Fibroblast of peridontal ligament (primary cell): ENCODE measurements around the gene CHCHD6.

Experiments used
- DNase-seq: peaks from one replicate; pipeline ENCODE4 v3.0.0-alpha.2; 2010; ENCODE audit errors: extremely low read depth

The CHCHD6 gene

DNA sequence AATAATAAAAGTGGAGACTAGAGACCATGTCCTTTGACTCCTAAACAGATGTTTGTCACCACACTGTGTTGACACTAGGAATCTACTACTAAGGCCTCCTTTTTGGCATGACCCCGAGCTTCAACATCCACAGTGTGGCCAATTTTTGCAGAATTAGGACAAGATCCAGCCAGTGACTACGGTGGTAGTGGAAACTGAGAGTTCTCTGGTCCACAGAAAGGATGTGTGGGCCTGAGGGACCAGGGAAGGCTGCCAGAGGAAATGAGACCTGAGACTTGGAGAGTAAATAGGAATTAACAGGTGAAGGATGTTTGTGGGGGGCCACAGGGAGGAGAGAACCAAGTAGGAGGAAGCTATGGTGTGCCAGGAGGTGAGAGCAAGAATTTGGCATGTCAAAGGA lies 122.7 kb downstream of the CHCHD6 start:
- DNase-seq = no peak

DNA sequence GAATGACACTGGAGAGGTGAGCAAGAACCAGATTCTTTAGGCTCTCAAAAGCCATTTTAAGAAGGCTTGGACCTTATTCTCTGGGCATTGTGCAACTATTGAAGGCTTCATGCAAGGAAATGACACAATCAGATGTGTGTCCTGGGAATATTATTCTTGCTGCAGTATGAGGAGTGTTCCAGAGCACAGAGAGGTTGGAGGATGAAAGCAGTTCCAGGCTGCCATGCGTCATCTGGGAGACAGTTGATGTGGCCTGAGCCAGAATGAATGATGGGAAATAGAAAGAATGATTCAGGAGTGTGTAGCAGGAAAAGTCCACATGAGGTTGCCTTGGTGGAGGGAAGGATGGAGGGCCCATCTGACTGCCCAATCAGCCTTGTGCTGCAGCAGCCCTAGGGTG lies 123.1 kb downstream of the CHCHD6 start:
- peak; percentile 56 for DNase-seq

DNA sequence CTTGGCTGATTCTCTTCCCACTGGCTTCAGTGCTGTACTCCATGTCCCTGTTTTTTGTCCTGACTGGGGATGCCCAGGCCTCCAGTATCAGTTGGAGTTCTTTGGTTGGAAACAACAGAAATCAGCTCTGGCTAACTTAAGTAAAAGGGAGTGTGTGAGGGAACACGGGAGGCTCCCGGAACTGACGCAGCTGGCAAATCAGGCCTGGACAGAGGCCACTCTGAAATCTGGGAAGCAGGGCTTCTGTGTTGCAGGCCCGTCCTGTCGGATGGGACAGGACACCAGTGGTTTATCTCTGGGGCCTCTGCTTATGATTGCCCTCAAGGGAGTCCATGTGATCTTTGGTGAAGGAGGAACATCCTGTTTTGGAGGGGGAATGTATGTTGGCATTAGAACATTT lies 124.3 kb downstream of the CHCHD6 start:
- no peak for DNase-seq

DNA sequence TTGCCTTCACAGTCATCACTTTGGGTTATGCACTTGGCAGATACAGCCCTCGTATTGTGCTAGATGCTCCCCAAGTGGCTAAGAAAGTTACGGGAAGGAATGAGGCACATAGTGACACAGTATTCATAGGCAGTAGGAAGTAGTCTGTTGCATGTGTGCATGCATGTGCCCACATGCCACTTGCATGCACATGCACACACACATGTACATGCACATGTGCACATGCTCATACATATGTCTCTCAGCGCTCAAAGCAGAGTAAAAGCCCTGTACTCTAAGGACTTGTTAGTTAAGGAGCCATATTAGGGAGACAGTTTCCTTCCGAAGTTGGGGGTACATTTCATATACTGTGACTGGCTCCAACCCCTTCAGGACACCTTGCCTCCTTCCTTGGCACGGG lies 128.9 kb downstream of the CHCHD6 start:
- no peak for DNase-seq

DNA sequence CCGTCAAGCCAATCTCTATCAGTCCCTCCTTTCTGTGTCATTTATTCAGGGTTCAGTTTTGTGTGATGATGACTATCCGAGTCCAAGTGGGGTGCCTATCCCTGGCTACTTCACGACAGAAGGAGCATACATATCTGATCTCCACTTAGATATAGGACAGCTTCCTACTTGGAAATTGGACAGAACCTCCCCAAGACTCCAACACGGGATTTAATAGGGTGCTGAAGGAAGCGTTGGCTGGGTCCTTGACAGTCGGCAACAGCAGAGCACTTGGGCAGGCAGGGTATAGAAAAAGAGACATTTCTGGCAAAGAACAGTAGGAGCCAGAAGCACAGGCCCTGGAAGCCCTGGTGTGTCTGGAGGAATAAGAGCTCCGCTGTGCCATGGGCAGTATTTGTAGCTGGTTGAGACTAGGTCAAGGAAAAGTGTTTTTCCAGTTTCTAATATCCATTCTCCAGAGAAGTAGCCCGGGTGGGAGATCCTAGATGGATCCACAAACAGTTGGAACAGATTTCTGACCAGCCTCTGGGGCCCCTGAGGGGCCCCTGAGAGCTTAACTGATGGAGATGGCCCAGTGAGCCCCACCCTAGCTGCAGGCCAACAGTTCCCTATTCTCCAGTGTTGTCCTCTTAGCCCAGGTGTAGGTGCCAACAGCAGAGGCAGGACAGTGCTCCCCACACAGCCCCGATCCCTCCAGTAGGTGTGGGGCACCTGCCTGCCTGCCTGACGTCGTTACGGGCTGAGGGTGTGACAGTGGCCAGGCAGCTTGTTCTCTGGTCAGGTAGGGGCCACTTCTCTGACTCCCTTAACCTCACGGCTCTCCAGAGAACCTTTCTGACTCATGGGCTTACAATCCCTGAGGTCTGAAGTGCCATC lies 130.8 kb downstream of the CHCHD6 start:
- no peak for DNase-seq

DNA sequence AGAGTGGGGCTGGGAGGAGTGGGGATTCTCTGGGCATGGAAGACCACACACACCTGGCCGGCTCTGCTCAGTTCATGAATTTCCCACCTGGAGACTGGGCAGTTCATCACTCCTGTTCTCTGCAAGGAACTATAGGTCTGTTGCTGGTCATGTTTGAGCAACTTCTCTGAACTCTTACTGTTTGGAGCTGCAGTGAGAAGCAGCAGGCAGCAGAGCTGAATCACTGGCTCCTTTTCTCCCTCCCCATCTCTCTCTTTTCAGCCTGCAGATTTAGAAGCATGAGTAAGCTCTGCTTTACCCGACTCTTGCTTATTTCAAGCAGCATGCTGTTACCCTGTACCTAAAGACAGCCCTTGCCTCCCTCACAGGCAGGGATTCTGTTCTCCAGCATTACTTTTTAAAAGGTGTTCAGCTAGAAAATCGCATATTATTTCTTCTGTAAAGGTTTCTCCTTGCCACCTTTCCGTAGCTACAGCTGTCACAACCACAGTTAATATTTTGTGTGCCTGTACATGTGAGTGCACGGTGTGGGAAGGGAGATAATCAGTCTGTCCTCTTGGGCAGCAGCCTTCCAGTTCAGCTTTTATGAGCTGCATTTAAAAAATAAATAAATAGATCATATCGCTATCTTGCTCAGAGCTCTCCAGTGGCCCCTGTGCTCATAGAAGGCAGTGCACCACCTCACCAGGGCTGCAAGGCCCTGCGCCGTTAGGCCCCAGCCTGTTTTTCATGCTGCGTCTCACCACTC lies 131.6 kb downstream of the CHCHD6 start:
- peak; percentile 68 for DNase-seq

DNA sequence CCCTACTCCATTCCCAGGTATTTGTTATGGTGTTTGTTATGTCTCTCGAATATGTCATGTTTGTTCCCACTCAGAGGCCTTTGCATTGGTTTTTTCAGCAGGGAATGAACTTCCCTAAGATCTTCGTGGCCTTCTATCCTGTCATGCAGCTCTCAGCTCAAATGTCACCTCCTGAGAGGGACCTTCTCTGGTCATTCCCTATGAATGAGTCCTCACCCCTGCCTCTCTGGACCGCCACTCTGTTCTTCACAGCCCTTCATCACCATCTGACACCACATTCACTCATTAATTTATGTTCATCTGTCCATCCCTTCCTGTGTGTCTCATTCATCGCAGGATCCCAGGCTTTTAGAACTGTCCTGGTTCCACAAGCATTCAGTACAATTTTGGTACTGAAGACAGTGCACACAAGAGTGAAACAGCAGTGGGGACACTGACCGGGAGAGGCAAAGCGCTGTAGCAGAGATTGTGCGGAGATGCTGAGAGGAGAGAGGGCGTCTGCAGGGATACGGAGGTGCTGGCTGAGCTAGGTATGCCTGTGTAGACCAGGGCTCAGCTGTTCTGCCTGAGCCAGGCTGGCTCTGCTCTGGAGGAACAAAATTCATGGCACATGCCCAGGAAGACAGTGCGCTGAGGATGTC lies 132.3 kb downstream of the CHCHD6 start:
- no peak for DNase-seq

DNA sequence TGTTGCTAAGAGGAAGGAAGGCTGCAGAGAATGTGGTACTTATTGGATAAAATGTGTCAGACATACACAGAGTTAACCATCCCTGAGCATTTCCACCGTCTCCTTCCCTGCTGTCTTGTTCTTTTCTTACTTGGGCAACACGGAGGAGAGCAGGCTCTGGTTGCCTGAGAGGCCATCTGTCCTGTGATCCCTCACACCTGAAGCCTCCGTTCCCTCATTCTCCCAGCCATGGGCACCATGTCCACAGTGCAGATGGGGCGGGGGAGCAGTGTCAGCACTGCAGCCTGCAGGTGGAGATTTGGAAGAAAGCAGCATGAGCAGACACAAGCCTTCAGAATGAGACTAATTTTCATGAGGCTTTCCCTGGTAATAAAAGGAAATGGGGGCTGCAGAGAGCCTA lies 133.7 kb downstream of the CHCHD6 start:
- no peak for DNase-seq

DNA sequence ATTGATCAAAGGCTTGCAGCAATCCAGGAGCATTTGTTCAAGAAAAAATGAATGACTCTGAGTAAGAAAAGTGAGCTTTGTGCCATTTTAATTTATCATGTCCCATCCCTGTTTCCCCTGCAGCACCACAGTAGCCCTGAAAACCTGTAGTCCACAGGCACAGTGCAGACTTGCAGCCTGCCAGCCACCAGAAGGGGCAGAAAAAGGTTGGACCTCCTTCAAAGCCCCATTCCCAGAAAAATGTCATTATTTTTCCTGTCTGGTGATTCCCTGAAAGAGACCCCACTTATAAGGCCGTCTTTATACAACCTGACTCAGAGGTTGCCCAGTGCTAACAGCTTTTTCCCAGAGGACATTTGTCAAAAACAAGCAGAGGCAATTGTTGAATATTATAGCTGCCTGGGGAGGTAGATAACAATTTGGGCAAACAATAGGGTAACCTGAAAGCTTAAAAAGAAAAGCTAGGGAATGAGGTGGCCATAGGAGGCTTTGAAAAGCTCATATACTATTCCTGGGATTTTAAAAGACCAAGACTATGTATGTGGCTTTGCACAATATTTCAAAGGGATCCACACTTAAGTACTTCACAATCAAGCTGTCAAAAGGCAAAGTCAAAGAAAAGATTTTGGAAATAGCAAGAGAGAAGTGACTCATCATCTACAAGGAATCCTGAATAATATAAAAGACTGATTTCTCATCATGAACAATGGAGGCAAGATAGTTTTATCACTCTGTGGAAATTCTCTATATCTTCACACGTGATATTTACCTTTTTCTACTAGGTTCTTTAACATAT lies 142.1 kb downstream of the CHCHD6 start:
- DNase-seq = peak; percentile 42

DNA sequence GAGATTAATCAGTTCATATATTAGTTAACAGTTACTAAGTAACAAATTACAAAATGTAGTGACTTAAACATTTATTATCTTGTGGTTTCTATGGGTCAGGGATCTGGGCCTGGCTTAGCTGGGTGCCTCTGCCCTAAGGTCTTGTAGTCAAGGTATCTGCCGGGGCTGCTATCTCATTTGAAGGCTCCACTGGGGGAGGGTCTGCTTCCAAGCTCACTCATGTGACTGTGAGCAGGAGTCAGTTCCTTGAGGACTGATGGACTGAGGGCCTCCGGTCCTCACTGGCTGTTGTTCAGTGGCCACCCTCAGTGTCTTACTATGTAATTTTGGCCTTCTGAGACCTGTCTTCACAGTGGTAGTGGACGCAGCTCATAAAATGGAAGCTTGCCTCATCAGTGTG lies 143.0 kb downstream of the CHCHD6 start:
- DNase-seq = no peak

DNA sequence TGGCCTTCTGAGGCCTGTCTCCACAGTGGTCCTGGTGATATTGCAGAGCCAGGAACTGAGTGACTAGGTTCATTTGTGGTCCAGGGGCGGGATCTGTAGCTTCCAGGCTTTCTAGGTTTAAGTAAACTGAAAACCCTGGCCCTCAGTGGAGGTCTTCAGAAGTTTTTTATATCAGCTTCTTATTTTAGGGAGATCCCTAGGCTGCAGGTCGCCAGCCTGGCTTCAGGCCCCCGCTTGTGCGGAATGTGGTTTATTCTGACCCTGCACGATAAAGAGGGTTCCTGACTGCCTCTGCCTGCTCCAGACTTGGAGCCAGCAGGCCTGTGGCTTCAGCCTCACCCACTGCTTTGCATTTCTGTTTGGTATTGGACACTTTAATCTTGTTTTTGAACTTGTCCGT lies 145.0 kb downstream of the CHCHD6 start:
- no peak for DNase-seq

DNA sequence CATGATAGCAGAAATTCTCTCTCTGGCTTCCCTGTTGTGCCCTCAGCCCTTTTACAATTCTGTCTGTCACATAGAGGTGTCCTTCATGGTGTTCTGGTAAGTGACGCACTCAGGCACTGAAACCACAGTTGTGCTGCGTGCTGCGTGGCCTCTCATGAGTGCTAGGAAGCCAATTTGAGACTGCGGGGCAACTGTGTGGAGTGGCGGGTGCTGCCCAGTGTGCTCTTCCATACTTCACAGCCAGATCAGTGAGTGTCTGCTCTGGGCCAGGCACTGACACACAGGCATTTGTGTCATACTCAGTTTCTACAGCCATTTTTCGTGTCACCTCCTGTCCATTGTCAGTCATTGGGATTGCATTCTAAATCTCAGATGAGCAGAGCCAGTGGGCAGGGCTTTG lies 145.7 kb downstream of the CHCHD6 start:
- DNase-seq = no peak

DNA sequence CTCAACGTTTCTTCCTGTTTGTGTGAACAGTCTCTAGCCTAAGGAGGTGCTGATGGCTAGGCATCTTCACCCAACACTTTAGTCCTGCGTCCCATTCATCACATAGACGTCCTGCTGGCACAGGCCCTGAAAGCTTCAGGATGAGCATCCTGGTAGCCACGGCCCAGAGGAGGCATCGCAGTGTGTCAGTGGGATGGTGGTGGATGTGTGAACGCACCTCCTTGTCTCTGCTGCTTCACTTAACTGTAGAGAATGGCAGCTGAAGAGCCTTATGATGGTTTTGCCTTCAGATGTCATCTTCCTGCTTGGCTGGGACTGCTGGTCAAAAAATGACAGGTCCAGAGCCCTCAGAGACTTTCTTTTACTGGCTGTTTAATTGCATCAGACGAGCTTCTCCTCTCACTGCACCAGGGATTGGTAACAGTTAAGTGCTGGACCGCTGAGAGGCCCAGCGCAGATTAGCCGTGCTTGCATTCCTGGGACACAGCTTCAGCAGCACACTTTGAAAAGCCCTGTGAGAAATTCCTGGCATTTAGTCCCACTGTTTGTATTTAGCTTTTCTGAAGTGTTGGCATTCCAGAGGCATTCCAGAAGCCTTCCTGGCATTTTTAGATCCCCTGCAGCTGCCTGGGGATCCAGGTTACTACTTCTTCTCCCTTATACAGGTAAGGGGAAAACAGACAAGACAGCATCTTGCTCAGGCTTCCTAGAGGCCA lies 146.5 kb downstream of the CHCHD6 start:
- DNase-seq = peak; percentile 66

DNA sequence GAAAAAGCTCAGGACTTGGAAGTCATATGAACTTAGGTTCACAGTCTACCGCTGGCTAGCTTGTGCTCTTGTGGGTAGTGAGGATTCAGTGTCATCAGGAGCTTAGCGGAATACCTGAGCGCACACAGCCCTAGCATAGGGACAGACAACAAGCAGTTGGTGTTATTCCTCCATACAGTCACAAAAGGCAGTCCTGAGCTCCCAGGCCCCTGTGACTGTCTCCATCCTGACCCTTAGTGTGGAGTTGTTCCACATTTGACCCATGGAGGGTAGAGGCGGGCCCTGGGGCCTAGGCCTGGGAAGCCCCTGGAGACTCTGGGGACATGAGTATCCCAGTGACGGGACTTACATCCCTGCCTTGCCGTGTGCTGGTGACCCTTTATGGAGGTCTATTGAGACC lies 147.3 kb downstream of the CHCHD6 start:
- no peak for DNase-seq

DNA sequence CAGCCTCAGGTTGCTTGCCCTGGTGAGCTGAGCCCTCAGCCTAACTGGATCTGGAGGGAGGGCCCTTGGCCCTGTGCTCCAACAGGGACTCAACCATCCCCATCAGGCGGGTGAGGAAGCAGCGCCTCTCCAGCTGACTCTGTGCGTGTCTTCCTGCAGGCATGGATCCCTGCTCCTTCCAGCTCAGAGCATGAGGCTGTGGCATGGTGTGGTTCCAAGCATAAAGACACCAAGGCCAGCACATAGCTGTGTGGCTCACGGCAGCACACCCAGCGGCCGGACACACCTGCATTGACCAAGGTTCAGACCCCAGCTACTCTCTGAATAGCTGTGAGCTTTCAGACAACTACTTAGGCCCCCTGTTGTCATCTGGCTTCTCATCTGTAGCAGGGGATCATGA lies 147.9 kb downstream of the CHCHD6 start:
- DNase-seq = no peak

DNA sequence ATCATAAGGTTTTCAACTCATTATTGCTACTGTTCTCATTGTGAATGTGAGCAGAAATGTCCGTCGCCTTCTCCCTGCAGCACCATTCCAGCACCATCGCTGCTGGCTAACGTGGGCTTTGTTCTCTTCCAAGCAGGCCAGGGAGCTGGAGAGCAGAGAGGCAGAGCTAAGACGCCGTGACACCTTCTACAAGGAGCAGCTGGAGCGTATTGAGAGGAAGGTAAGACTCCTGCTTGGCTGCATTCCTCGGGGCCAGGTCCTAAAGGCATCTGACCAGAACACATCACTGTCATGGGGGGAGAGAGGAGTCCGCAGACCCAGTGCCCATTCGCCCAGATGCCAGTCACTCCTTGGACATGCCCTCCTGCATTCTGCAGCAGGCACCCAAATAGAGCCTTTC lies 148.5 kb downstream of the CHCHD6 start:
- DNase-seq = no peak

DNA sequence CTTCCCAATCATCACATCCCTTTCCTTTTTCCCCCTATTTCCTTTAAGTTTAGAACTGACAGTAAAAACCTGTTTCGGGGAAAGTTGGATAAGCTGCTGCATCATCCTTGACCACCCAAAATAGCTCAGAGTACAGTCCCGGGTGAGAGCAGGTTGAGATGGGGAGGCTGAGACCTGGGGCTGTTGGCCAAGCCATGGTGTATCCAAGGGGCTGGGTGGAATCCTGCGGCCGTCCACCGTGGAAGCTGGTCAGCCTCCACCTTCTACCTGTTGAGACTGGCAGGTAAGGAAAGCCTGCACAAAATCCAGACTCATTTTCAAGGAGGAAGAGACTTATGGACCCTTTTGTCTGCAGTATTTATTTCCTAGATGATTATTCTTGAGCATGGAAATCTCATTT lies 150.6 kb downstream of the CHCHD6 start:
- DNase-seq = no peak

DNA sequence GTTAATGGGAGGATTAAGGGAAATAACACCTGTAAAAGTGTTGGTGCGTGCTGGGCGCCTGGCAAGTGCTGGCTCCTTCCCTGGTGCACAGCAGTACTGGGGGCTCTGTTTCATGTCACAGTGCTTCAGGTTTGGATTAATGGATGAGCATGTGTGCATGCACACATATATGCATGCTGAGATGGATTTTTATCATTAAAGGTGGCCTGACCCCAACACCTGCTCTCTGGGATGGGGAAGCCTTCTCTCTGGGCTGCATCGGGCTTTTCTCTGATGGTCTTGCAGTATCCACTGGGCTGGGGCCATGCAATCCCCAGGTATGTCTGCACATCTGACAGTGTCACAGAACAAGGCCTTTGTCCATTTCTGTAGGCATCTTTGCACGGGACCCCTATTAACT lies 151.3 kb downstream of the CHCHD6 start:
- no peak for DNase-seq

DNA sequence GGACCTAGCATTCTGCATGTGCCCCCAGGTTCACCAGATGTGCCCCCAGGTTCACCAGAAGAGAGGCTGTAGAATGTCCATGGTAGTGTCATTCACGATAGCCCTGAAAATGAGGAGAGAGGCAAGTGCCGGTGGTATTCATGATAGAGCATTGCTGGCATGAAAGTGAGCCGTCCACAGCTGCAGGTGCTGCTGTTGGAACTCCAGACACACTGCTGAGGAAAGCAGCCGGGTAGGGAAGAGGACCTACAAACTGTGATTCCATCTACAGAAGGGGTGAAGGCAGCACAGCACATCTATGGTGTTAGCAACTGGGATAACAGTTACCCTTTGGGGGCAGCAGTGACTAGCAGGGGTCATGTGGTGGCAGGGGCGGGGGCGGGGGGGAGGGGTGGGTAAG lies 153.9 kb downstream of the CHCHD6 start:
- DNase-seq = no peak

DNA sequence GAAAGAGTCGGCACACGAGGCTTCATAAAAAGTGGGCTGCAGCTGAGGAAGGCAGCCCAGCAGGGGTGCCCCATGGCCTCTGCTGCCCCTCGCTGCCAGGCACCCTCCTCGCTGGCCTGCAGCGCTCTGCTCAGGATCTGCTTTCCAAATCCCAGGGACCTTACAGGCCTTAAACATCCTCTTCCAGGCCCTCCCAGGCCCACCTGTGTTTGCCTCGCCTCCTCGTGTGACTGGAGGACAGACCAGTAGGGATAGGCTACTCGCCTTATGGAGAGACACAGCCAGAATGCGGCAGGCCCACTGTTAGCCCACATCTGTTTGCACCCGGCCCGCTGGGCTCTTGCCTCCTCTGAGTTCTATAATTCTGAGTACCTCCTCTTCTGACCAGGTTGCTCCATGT lies 154.4 kb downstream of the CHCHD6 start:
- DNase-seq = no peak

DNA sequence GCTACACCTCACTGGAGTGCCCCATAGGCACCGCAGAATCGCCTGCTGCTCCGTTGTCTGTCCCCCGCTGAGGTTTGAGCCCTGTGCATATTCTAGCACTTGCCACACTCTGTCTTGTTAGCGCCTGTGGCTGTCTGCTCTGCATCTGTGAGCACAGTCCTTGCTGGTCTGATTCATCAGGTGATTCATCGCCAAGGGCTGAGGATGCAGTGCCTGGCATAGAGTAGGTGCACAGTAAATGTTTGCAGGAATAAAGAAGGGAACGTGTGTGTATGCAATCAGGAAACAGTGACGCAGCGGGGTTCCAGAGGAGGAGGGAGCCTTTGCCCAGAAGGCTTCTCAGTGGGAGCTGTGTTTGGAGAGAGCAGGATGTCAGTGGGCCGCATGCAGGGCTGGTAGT lies 154.8 kb downstream of the CHCHD6 start:
- DNase-seq = peak; percentile 48
